ENCODE data around the gene ERVK3-1.
A peak's percentile ranks its signal among the peaks of the same experiment; 100 is the strongest.
"Not testable (repeated sequence)": the region's sequence is repeated elsewhere in the genome, so short reads cannot be mapped to it uniquely, and the experiment has no call there.

Gene ERVK3-1

GRCh38 chr19:58304748-58305064, 471 bp upstream of the ERVK3-1 start:
- DNase-seq (ENCODE audit: low spot score): no peak

GRCh38 chr19:58305932-58306323, 751 bp downstream of the ERVK3-1 start:
- DNase-seq (ENCODE audit: low spot score): peak; percentile 6

GRCh38 chr19:58307736-58308135, 2.6 kb downstream of the ERVK3-1 start:
- no peak for DNase-seq (ENCODE audit: low spot score)

DNA sequence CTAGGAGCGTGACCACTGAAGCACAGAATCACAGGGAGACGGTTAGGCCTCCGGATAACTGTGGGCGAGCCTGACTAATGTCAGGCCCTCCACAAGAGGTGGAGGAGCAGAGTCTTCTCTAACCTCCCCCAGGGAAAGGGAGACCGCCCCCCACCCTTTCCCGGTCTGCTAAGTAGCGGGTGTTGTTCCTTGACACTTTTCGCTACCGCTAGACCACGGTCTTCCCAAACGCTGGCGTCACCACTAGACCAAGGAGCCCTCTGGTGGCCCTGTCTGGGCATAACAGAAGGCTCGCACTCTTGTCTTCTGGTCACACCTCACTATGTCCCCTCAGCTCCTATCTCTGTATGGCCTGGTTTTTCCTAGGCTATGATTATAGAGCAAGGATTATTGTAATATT, 5.5 kb downstream of the ERVK3-1 start:
- not testable (repeated sequence) for DNase-seq (ENCODE audit: low spot score)

DNA sequence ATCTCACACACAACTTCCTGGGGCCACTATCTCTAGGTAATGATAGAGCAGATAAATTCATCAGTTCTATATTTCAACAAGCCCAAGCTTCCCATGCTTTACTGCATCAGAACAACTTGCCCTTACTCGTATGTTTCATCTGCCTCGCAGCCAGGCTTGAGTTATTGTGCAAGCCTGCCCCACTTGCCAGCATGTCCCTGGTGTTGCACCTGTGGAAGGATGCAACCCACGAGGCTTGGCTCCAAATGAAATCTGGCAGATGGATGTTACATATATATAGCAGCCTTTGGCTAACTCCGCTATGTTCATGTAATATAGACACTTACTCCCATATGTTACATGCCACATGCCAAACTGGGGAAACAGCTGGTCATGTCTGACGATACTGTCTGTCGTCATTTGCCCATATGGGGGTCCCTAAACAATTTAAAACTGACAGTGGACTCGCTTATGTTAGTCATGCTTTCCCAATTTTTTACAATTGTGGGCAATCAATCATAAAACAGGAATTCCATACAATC, 6.2 kb downstream of the ERVK3-1 start:
- no peak for DNase-seq (ENCODE audit: low spot score)

DNA sequence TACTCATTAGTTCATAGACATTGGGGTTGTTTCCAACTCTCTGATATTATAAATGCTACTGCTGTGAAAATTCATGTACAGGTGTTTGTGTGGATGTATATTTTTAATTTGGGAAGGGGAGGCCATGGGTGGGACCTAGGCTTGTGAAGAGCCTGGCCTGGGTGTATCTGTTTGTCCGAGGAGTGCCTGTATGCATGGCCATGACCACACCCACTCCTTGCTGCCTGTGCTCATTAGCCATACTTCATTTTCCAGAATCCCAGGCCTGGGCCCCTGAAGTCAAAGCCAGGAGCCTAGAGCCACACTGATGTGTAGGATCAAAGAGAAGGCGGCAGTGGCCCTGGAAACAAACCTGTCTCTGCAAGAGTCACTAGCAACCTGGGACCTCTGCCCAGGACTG, 10.4 kb downstream of the ERVK3-1 start:
- no peak for DNase-seq (ENCODE audit: low spot score)

- DNase-seq (ENCODE audit: low spot score): no peak
Observed at GRCh38 chr19:58317476-58318072, 12.4 kb downstream of the ERVK3-1 start.

DNA sequence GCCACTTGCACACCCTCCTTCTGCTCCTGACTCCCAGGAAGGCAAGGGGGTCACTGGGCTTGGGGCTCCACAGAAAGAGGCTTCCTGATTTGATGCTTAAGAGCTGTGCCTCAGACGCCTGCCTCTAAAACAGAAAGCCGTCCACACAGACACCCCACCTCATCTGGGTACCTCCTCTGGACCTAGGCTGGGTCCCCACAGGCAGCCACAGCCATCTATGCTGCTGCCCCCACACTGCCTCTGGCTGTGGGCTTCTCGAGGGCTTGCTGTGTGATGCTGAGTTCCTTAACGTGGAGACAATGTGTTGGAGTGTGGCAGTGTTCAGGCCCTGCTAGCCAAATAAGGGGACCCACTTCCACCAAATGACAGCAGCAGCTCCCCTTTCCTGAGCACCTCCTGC, 13.1 kb downstream of the ERVK3-1 start:
- no peak for DNase-seq (ENCODE audit: low spot score)

GRCh38 chr19:58319241-58319640, 14.1 kb downstream of the ERVK3-1 start:
- no peak for DNase-seq (ENCODE audit: low spot score)

DNA sequence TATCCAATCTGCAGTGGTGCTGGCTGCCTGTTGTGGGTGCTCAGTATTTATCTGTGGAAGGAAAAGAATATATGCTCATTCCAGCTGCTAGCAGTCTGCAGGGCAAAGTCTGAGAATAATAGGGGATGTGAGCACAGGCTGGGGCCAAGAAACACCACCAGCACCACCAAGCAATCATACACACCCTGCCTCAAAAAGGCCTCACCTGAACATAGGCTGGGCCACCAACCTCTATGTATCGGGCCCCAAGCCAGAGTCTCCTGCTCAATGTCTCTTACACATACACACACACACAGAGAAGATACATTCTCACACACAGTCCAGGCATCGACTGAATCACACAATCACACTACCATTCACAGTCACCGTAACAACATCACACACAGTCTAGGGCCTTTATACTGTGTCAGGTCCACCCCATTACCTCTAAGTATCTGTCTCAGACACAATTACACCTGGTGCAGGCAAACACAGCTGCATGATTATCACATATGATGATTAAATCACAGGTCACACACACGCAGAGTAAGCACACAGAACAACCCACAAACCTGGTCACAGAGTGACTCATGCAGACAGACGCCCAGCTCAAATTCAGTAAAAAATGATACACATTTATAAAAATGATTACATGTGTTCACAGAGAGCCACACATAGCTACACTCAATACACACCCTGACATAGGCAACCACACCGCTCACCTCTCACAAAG, 20.3 kb downstream of the ERVK3-1 start:
- DNase-seq (ENCODE audit: low spot score): peak; percentile 10

- no peak for DNase-seq (ENCODE audit: low spot score)
Observed at GRCh38 chr19:58326501-58326913, 21.3 kb downstream of the ERVK3-1 start.

GRCh38 chr19:58326914-58327726, 21.9 kb downstream of the ERVK3-1 start, which contains the start of gene ZSCAN22:
Gene ZSCAN22 (plus strand): TSS chr19:58326994. CDS start chr19:58334803, 7,809 bp downstream.
- DNase-seq (ENCODE audit: low spot score): peak; percentile 91

DNA sequence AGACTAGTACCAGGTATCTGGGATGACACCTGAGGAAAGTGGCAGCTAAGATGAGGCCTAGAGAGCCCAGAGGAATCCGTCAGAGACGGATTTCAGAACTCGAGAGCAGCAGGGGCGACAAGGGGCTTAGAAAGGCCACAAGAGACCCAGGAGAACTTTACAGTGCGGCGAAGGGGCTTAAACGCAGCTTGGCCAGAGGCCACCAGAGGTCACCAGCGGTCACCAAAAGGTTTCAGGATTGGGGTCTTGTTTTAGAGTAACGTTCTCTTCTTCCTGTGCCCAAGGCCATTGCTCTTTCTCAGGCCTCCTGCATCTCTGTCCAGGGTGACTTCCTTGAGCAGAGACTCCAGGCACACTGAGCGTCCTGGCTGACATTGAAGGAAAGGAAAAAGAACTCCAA, 23.8 kb downstream of the ERVK3-1 start:
- DNase-seq (ENCODE audit: low spot score): peak; percentile 7

- DNase-seq (ENCODE audit: low spot score): no peak
Observed at GRCh38 chr19:58330458-58330857, 25.3 kb downstream of the ERVK3-1 start.

DNA sequence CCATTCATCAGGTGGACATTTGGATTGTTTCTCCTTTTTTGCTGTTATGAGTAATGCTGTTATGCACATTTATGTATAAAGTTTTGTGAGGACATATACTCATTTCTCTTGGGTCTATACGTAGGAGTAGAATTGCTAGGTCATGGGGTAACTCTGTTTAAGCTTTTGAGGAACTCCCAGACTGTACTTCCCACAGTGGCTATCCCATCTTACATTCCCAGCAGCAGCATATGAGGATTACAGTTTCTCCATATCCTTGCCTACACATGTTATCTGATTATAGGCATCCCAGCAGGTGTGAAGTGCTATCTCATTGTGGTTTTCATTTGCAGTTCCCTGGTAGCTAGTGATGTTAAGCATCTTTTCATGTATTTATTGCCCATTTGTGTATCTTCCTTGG, 27.5 kb downstream of the ERVK3-1 start:
- no peak for DNase-seq (ENCODE audit: low spot score)

DNA sequence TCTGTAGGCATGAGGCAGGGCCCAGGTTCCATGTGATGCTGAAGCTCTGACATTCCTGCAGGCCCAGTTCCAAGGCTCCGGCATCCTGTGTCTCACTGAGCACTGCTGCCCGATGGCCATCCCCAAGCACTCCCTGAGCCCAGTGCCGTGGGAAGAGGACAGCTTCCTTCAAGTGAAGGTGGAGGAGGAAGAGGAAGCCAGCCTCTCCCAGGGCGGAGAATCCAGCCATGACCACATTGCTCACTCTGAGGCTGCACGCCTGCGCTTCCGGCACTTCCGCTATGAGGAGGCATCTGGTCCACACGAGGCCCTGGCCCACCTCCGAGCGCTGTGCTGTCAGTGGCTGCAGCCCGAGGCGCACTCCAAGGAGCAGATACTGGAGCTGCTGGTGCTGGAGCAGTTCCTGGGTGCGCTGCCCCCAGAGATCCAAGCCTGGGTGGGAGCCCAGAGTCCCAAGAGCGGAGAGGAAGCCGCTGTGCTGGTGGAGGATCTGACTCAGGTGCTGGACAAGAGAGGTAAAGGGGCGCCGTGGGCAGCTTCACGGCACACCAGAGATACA, 29.6 kb downstream of the ERVK3-1 start:
- no peak for DNase-seq (ENCODE audit: low spot score)

DNA sequence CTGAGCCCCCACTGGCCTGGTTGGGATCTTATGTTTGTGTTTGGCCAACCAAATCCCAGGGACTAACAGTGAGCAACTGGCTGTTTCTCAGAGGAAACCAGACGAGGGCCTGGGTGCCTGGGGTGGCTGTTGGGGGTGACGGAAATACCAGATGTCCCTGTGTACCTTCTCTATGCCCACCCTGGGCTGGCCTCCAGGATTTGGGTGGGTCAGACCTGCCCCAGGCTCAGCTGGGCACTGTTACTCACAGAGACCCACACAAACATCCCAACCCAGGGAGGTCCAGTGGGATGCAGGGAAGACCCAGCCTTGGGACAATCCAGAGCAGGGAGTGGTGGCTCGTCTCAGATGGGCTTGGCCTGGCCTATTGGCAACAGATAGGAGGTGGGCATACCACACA, 30.5 kb downstream of the ERVK3-1 start:
- DNase-seq (ENCODE audit: low spot score): no peak

DNA sequence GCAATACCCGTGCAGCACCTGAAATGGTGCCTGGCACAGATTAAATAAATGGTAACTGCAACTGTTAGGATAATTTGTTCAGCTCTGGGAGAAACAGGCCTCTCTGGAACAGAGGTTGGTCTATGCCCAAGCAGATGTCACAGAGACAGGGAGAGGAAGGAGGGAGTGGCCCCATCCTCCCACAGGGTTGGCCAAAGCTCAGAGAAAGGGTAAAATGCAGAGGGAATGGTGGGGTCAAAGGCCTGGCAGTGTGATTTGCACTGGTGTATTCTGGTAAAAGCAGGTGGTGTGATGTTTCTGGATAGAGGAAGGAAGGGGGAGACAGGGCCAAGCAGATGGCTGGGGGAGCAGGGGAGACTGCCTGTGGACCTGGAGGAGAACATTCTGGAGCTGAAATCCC, 31.0 kb downstream of the ERVK3-1 start:
- DNase-seq (ENCODE audit: low spot score): no peak

DNA sequence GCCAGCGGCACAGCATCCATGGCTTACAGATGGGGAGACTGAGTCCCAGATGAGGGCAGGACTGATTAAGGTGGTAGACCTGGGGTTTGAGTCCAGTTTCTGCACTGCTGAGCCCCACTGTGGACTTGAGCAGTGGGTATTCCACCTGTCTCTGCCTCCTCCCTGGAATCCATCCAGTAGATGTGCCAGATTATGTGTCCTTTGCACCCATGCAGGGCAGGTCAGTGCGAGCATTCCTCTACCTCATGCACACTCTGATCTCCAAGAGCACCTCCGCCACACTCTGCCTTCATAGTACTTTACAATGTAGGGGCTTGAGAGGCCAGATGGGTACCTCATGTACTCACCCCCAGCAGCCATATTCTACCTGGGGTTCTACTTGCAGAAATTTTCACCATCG, 31.6 kb downstream of the ERVK3-1 start:
- DNase-seq (ENCODE audit: low spot score): no peak

GRCh38 chr19:58338336-58338735, 33.2 kb downstream of the ERVK3-1 start:
- DNase-seq (ENCODE audit: low spot score): no peak

GRCh38 chr19:58338825-58339558, 33.8 kb downstream of the ERVK3-1 start:
- no peak for DNase-seq (ENCODE audit: low spot score)

DNA sequence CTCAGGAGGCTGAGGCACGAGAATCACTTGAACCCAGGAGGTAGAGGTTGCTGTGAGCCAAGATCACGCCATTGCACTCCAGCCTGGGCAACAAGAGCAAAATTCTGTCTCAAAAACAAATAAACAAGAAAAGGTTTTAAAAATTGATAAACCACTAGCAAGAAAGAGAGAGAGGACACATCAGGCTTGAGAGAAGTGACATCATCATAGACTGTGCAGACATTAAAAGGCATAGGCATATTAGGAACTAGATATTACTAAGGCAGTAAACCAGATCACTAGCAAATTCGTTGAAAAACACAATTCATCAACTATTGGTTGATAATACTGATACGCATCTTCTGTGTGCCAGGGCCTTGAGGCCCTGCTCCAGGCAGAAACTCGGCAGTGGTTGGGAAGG, 40.4 kb downstream of the ERVK3-1 start:
- DNase-seq (ENCODE audit: low spot score): no peak
